HG02840 (cell line): ENCODE measurements around the gene TMEM242.

Experiments
- ATAC-seq: cut with Tn5 transposase; IDR thresholded peaks from one replicate; pipeline ENCODE4 v1.9.1; 2021; ENCODE audit warnings: mild to moderate bottlenecking, moderate library complexity, moderate number of reproducible peaks; ENCODE audit not compliant: unreplicated experiment, low FRiP score

Gene TMEM242

GRCh38 chr6:157272866-157273755, 50.2 kb downstream of the TMEM242 start:
- no peak for ATAC-seq

GRCh38 chr6:157272372-157272771, 50.9 kb downstream of the TMEM242 start:
- no peak for ATAC-seq

GRCh38 chr6:157271911-157272310, 51.4 kb downstream of the TMEM242 start:
- ATAC-seq, result no peak

GRCh38 chr6:157271441-157271840, 51.9 kb downstream of the TMEM242 start:
- no peak for ATAC-seq

GRCh38 chr6:157270916-157271315, 52.4 kb downstream of the TMEM242 start:
- ATAC-seq, result no peak

- no peak for ATAC-seq
These were observed 53.0 kb downstream of the TMEM242 start for GRCh38 chr6:157270308-157270707.

- ATAC-seq, result no peak
These were observed 54.0 kb downstream of the TMEM242 start for GRCh38 chr6:157269261-157269794.

DNA sequence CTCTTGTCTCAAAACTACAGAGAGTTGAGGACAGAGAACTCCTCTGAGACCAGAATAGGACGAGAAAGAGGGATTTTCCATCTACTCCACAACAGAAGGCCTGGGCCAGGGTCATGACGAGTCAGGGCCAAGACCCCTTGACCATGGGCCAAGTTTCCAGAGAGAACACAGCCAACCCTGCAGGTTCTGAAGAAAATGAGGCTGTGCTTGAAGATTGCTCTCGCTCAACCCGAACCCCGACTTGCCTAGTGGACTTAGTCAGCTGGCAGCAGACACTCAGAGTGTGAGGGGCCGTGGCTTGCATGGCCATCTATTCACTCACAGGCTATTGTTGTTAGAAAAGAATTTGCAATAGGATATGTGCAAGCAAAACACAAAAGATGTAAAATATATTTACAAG, 54.5 kb downstream of the TMEM242 start:
- no peak for ATAC-seq

GRCh38 chr6:157268396-157268795, 54.9 kb downstream of the TMEM242 start:
- no peak for ATAC-seq

GRCh38 chr6:157267654-157268053, 55.7 kb downstream of the TMEM242 start:
- no peak for ATAC-seq

GRCh38 chr6:157267109-157267611, 56.2 kb downstream of the TMEM242 start:
- ATAC-seq, result no peak

GRCh38 chr6:157266274-157267101, 56.8 kb downstream of the TMEM242 start:
- no peak for ATAC-seq

- no peak for ATAC-seq
These were observed 57.7 kb downstream of the TMEM242 start for GRCh38 chr6:157265635-157266034.

DNA sequence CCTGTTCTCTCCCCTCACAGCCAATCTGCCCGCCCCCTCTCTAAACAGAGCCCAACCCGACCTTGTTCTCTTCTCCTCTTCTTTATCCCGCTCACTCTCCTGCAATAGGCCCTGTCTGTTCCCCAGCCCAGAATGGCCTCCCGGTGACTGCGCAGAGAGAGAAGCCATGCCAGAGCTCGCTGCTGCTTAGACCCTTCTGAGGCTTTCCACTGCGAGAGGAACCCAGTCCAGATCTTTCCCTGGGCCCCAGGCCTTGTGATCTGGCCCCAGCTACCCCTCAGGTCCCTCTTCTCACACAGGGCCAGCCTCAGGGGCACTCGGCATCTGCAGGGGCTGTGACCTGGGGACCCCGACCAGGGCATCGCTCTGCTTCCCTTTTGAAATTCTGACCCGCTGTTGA, 58.1 kb downstream of the TMEM242 start:
- ATAC-seq, result no peak

GRCh38 chr6:157264701-157265100, 58.6 kb downstream of the TMEM242 start:
- ATAC-seq, result no peak

GRCh38 chr6:157263881-157264397, 59.4 kb downstream of the TMEM242 start:
- ATAC-seq, result no peak

- no peak for ATAC-seq
These were observed 60.2 kb downstream of the TMEM242 start for GRCh38 chr6:157263146-157263545.

DNA sequence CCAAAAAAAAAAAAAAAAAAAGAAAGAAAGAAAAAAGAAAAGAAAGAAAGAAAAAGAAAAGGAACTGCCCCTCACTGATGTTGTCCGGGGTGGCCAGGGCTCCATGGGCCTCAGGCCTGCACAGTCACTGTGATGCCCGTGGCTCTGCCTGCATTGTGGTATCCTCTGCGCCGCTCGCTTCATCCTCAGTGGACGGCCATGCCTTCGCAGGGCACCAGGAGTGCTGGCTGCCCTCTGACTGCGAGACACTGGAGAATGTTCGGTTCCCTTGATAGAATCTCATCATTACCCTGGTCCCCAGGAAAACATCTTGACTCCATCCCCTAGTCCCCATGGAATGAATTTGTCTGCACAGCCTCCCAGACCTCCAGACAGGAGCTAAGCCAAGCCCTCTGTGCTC, 61.7 kb downstream of the TMEM242 start:
- no peak for ATAC-seq

DNA sequence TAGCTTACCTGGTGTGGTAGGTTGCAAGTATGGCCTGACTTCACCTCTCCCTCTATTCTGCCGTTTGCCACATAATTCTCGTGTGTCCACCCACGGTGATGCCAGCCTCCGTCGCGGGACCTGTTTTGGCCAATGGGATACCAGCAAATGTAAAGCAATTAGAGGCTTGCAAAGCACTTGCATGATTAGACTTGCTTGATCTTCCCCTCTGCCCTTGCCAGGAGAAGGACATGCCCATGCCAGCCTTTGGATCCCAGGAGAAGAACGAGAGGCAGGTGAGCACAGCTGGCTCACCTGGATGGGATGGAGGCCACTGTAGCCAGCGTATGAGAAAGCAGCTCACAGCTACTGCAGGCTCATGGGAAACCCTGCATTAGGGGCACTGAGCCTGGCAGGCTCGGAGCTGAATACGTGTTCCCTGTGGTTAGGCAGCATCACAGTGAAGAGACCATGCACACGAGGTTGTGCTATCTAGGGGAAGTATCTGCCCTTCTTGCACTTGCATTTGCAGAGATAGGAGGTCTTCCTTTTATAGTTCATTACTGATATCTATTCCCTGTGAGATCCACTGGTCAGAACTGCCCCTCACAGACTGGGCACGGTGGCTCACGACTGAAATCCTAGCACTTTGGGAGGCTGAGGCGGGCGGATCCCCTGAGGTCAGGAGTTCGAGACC, 62.4 kb downstream of the TMEM242 start:
- ATAC-seq, result no peak

- ATAC-seq, result no peak
These were observed 63.9 kb downstream of the TMEM242 start for GRCh38 chr6:157259443-157259842.
